ENCODE measurements around the gene PHF19.

- TF ChIP-seq REST (IDR thresholded peaks at IDR 0.05; ENCODE audit: unreplicated experiment) (no peak), CTCF (conservative IDR thresholded peaks at IDR 0.05; ENCODE audit: low read depth in 2 of 2) (no peak), EZH2phosphoT487 (IDR thresholded peaks at IDR 0.05; ENCODE audit: unreplicated experiment) (no peak), STAT1 (IDR thresholded peaks at IDR 0.05; ENCODE audit: unreplicated experiment) (no peak), JUNB (IDR thresholded peaks at IDR 0.05; ENCODE audit: unreplicated experiment) (no peak), ETS1 (IDR thresholded peaks at IDR 0.05) (no peak), CREB1 (CRISPR knock-in tag; IDR thresholded peaks at IDR 0.05; ENCODE audit: low read depth) (no peak), EZH2 (IDR thresholded peaks at IDR 0.05; ENCODE audit: low read depth, unreplicated experiment) (no peak), POLR2AphosphoS5 (IDR thresholded peaks at IDR 0.05; ENCODE audit: low read depth) (no peak), NANOG (IDR thresholded peaks at IDR 0.05; ENCODE audit: borderline replicate concordance) (no peak), ZNF331 (CRISPR knock-in tag; IDR thresholded peaks at IDR 0.05; ENCODE audit: low read depth) (no peak), ZNF114 (CRISPR knock-in tag; IDR thresholded peaks at IDR 0.05) (no peak)
Measured at GRCh38 chr9:120919843-120920805, 43.1 kb upstream of the PHF19 start.

Data from GM23338 (cell line).